ENCODE results near the gene ZNF878. TPM values are rescaled to one million over a fixed set of nuclear protein-coding genes. Genes with fewer than 3 reads are reported as not detected.

Gene ZNF878
- total RNA-seq, 1 experiment from 2014 or later: 1.5 TPM

GRCh38 chr19:12075538-12076139 lies 22.9 kb upstream of the ZNF878 start:
- Histone ChIP-seq H3K27ac (ENCODE audit: low read depth, low read length, poor library complexity, severe bottlenecking) (no peak overlapping the region), H3K4me1 (ENCODE audit: insufficient read depth, low read length, poor library complexity, severe bottlenecking) (no peaks in the 10 kb centered on the region), H3K27me3 (replicated peaks; ENCODE audit: insufficient read depth, low read depth, low read length, poor library complexity) (no peaks in the 10 kb centered on the region), H3K9me3 (ENCODE audit: low read depth, low read length, poor library complexity, severe bottlenecking) (peaks cover 70% of the 10 kb centered on the region), H3K36me3 (ENCODE audit: insufficient read depth, low read length, poor library complexity, severe bottlenecking) (peaks cover 16% of the 10 kb centered on the region), H3K4me3 (ENCODE audit: low read depth, low read length, poor library complexity, severe bottlenecking) (no peak overlapping the region)
- no peak for DNase-seq (ENCODE audit: low spot score)
- ChIA-PET POLR2A (ENCODE audit: low non-redundant PET) (no interaction called here), CTCF (no interaction called here)
- intact Hi-C loops (cut with micrococcal nuclease; ENCODE audit: unreplicated experiment): no loop called here
- TF ChIP-seq, protein P1, sequence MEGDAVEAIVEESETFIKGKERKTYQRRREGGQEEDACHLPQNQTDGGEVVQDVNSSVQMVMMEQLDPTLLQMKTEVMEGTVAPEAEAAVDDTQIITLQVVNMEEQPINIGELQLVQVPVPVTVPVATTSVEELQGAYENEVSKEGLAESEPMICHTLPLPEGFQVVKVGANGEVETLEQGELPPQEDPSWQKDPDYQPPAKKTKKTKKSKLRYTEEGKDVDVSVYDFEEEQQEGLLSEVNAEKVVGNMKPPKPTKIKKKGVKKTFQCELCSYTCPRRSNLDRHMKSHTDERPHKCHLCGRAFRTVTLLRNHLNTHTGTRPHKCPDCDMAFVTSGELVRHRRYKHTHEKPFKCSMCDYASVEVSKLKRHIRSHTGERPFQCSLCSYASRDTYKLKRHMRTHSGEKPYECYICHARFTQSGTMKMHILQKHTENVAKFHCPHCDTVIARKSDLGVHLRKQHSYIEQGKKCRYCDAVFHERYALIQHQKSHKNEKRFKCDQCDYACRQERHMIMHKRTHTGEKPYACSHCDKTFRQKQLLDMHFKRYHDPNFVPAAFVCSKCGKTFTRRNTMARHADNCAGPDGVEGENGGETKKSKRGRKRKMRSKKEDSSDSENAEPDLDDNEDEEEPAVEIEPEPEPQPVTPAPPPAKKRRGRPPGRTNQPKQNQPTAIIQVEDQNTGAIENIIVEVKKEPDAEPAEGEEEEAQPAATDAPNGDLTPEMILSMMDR (conservative IDR thresholded peaks at IDR 0.05; ENCODE audit: low read depth, low read length): no peak
- no peak for TF ChIP-seq EZH2 (IDR thresholded peaks at IDR 0.05; ENCODE audit: borderline replicate concordance, low read depth, low read length, poor library complexity, severe bottlenecking)
- BruUV-seq (replicated peaks): no TSS peak

- Histone ChIP-seq H3K27me3 (replicated peaks; ENCODE audit: insufficient read depth, low read depth, low read length, poor library complexity) (no peaks in the 10 kb centered on the region), H3K27ac (ENCODE audit: low read depth, low read length, poor library complexity, severe bottlenecking) (no peak within 1 kb of the TSS), H3K9me3 (ENCODE audit: low read depth, low read length, poor library complexity, severe bottlenecking) (no peaks in the 10 kb centered on the region), H3K4me3 (ENCODE audit: low read depth, low read length, poor library complexity, severe bottlenecking) (peak within 1 kb of the TSS; percentile 67), H3K4me1 (ENCODE audit: insufficient read depth, low read length, poor library complexity, severe bottlenecking) (no peaks in the 10 kb centered on the region), H3K36me3 (ENCODE audit: insufficient read depth, low read length, poor library complexity, severe bottlenecking) (no peaks in the 10 kb centered on the region)
- peak; percentile 67 for DNase-seq (ENCODE audit: low spot score)
- intact Hi-C loops (cut with micrococcal nuclease; ENCODE audit: unreplicated experiment): no loop called here
- ChIA-PET POLR2A (ENCODE audit: low non-redundant PET) (no interaction called here), CTCF (interaction anchor here (0.5 kb wide), 1 partner anchor 1775 kb away, joined by 3 read pairs; the partner anchor contains the start of gene ICAM5)
- no peak for TF ChIP-seq EZH2 (IDR thresholded peaks at IDR 0.05; ENCODE audit: borderline replicate concordance, low read depth, low read length, poor library complexity, severe bottlenecking)
- TF ChIP-seq, protein P1 (conservative IDR thresholded peaks at IDR 0.05; ENCODE audit: low read depth, low read length): no peak
- TSS peak; percentile 69 for BruUV-seq (replicated peaks)
Observed at GRCh38 chr19:12064590-12065538, 12.1 kb upstream of the ZNF878 start, which contains the start of gene ZNF844. TSS of gene ZNF844 (plus strand) at chr19:12064731. CDS start at chr19:12064874, 143 bp downstream.

- POLR2A ChIA-PET (ENCODE audit: low non-redundant PET): no interaction called here
- Histone ChIP-seq H3K27me3 (replicated peaks; ENCODE audit: insufficient read depth, low read depth, low read length, poor library complexity) (no peaks in the 10 kb centered on the region), H3K9me3 (ENCODE audit: low read depth, low read length, poor library complexity, severe bottlenecking) (no peaks in the 10 kb centered on the region), H3K27ac (ENCODE audit: low read depth, low read length, poor library complexity, severe bottlenecking) (no peak overlapping the region), H3K4me3 (ENCODE audit: low read depth, low read length, poor library complexity, severe bottlenecking) (no peak overlapping the region), H3K36me3 (ENCODE audit: insufficient read depth, low read length, poor library complexity, severe bottlenecking) (no peaks in the 10 kb centered on the region), H3K4me1 (ENCODE audit: insufficient read depth, low read length, poor library complexity, severe bottlenecking) (no peaks in the 10 kb centered on the region)
- no peak for DNase-seq (ENCODE audit: low spot score)
- intact Hi-C loops (cut with micrococcal nuclease; ENCODE audit: unreplicated experiment): loop anchor here (10.0 kb wide), 1 partner anchor 619 kb away; no protein-coding TSS in a partner anchor
- no TSS peak for BruUV-seq (replicated peaks)
- CTCF ChIA-PET: interaction anchor here (0.6 kb wide), 1 partner anchor 380 kb away, joined by 3 read pairs; no protein-coding TSS in a partner anchor
- TF ChIP-seq, protein P1 (conservative IDR thresholded peaks at IDR 0.05; ENCODE audit: low read depth, low read length): no peak
- no peak for TF ChIP-seq EZH2 (IDR thresholded peaks at IDR 0.05; ENCODE audit: borderline replicate concordance, low read depth, low read length, poor library complexity, severe bottlenecking)
Observed at GRCh38 chr19:12055784-12056183, 3.0 kb upstream of the ZNF878 start.

All from A673 (cell line).